Measurements from ENCODE around the gene P3H2.

DNA sequence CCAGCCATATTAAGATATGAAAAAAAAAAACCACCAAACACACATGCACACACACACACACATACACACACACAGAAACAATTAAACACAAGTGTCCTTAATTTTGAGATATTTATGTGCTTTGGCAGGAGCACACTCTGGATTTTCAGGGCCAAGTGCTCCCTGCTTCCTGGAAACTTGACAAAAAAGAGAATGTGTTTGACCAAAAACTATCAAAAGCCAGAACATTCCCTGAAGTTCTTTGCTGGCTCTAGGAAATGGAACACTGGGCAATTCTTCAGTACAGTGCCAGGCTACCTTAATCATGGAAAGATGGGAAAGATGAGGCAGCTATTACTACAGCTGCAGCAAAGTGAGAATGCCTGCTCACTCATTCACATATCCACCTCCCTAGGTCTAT, 44.6 kb downstream of the P3H2 start:
- TF ChIP-seq, protein P1, sequence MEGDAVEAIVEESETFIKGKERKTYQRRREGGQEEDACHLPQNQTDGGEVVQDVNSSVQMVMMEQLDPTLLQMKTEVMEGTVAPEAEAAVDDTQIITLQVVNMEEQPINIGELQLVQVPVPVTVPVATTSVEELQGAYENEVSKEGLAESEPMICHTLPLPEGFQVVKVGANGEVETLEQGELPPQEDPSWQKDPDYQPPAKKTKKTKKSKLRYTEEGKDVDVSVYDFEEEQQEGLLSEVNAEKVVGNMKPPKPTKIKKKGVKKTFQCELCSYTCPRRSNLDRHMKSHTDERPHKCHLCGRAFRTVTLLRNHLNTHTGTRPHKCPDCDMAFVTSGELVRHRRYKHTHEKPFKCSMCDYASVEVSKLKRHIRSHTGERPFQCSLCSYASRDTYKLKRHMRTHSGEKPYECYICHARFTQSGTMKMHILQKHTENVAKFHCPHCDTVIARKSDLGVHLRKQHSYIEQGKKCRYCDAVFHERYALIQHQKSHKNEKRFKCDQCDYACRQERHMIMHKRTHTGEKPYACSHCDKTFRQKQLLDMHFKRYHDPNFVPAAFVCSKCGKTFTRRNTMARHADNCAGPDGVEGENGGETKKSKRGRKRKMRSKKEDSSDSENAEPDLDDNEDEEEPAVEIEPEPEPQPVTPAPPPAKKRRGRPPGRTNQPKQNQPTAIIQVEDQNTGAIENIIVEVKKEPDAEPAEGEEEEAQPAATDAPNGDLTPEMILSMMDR (IDR thresholded peaks at IDR 0.05 in 4 of 5, conservative IDR thresholded peaks at IDR 0.05 in 1 of 5): no peak
- TF ChIP-seq POLR2A (IDR thresholded peaks at IDR 0.05): no peak

Measured in gastrocnemius medialis (tissue), 4 donors.